ENCODE data around the gene BCAR1. TPM values are rescaled to one million over a fixed set of nuclear protein-coding genes. Genes with fewer than 3 reads are reported as not detected.
"Not testable (repeated sequence)": the region's sequence is repeated elsewhere in the genome, so short reads cannot be mapped to it uniquely, and the experiment has no call there.

Gene BCAR1
- total RNA-seq, 4 donors from 2014 or later: 26.5 to 39.2 (median 30.9) TPM

GRCh38 chr16:75244844-75245758 lies 6.3 kb downstream of the BCAR1 start:
- no peaks in the 10 kb centered on the region for H3K9me3 ChIP-seq
- H3K4me1 ChIP-seq: peaks cover 74% of the 10 kb centered on the region
- no peaks in the 10 kb centered on the region for H3K27me3 ChIP-seq
- WGBS: 32% methylated on average over 20 of the region's 25 CpGs
- H3K36me3 ChIP-seq: peaks cover 16% of the 10 kb centered on the region
- DNase-seq (ENCODE audit: low spot score in 2 of 2): no peak
- peak in 1 of 3 donors; percentile 38 for TF ChIP-seq POLR2AphosphoS5 (IDR thresholded peaks at IDR 0.05)
- TF ChIP-seq CTCF (IDR thresholded peaks at IDR 0.05): no peak
- peak overlapping the region; percentile 84 for H3K27ac ChIP-seq
- H3K4me3 ChIP-seq: no peak overlapping the region

- WGBS: 40% methylated on average over 2 of the region's 7 CpGs
- peak in 1 of 2 donors; percentile 76 for DNase-seq (ENCODE audit: low spot score in 2 of 2)
- no peaks in the 10 kb centered on the region for H3K9me3 ChIP-seq
- H3K27ac ChIP-seq: peak overlapping the region; percentile 84
- no peak for TF ChIP-seq EP300 (IDR thresholded peaks at IDR 0.05)
- no peak for TF ChIP-seq POLR2AphosphoS5 (IDR thresholded peaks at IDR 0.05)
- no peak for TF ChIP-seq CTCF (IDR thresholded peaks at IDR 0.05)
- H3K27me3 ChIP-seq: no peaks in the 10 kb centered on the region
- peaks cover 74% of the 10 kb centered on the region for H3K4me1 ChIP-seq
- peaks cover 16% of the 10 kb centered on the region for H3K36me3 ChIP-seq
- no peak overlapping the region for H3K4me3 ChIP-seq
These were observed 7.1 kb downstream of the BCAR1 start for GRCh38 chr16:75244225-75244809.

- TF ChIP-seq CTCF (IDR thresholded peaks at IDR 0.05) (no peak), POLR2AphosphoS5 (IDR thresholded peaks at IDR 0.05) (no peak), POLR2A (IDR thresholded peaks at IDR 0.05) (no peak), EP300 (IDR thresholded peaks at IDR 0.05) (no peak)
- DNase-seq (ENCODE audit: low spot score in 2 of 2): no peak
- Histone ChIP-seq H3K36me3 (peaks cover 16% of the 10 kb centered on the region), H3K4me3 (no peak overlapping the region), H3K27me3 (no peaks in the 10 kb centered on the region), H3K27ac (peak overlapping the region; percentile 84), H3K4me1 (peaks cover 74% of the 10 kb centered on the region), H3K9me3 (no peaks in the 10 kb centered on the region)
- WGBS: 52% methylated on average over 5 of the region's 20 CpGs
These were observed 7.7 kb downstream of the BCAR1 start for GRCh38 chr16:75243667-75244224.

- H3K27me3 ChIP-seq; H3K9me3 ChIP-seq; DNase-seq (ENCODE audit: low spot score in 2 of 2); H3K27ac ChIP-seq; H3K4me3 ChIP-seq: not testable (repeated sequence)
- WGBS: 87% methylated on average over 5 of the region's 27 CpGs
- peaks cover 16% of the 10 kb centered on the region for H3K36me3 ChIP-seq
- H3K4me1 ChIP-seq: peaks cover 72% of the 10 kb centered on the region
These were observed 8.9 kb downstream of the BCAR1 start for GRCh38 chr16:75242436-75243078.

- WGBS: no CpG with 5 or more reads among the region's 13 CpGs
- no peak overlapping the region for H3K27ac ChIP-seq
- peaks cover 66% of the 10 kb centered on the region for H3K4me1 ChIP-seq
These were observed 9.5 kb downstream of the BCAR1 start for GRCh38 chr16:75241955-75242354.

More at GRCh38 chr16:75241955-75242354, 9.5 kb downstream of the BCAR1 start:
- Histone ChIP-seq H3K4me3 (no peak overlapping the region), H3K36me3 (peaks cover 19% of the 10 kb centered on the region), H3K9me3 (no peaks in the 10 kb centered on the region), H3K27me3 (no peaks in the 10 kb centered on the region)
- TF ChIP-seq POLR2AphosphoS5 (IDR thresholded peaks at IDR 0.05): no peak
- no peak for TF ChIP-seq POLR2A (IDR thresholded peaks at IDR 0.05)
- TF ChIP-seq CTCF (IDR thresholded peaks at IDR 0.05): no peak
- TF ChIP-seq EP300 (IDR thresholded peaks at IDR 0.05): no peak
- DNase-seq (ENCODE audit: low spot score in 2 of 2): no peak

Data from suprapubic skin (tissue), 4 donors.